PFSK-1 (cell line): ENCODE data around the gene EOLA1.

Experiments used
- FOXP2 ChIP-seq: optimal IDR thresholded peaks from 2 replicates; pipeline ENCODE3; 2011; ENCODE audit warnings: borderline replicate concordance, control low read depth, inconsistent platforms; ENCODE audit not compliant: insufficient read depth; ENCODE audit errors: extremely low read length, extremely low read depth
- POLR2AphosphoS5 ChIP-seq: IDR thresholded peaks from 2 replicates; pipeline ENCODE4 v1.6.1; 2012; ENCODE audit warnings: low read depth, mild to moderate bottlenecking, control low read depth, low read length, moderate library complexity
- SIN3A ChIP-seq: IDR thresholded peaks from 2 replicates; pipeline ENCODE4 v1.6.1; 2012; ENCODE audit warnings: mild to moderate bottlenecking, low read length, moderate library complexity, borderline replicate concordance; ENCODE audit not compliant: insufficient read depth
- TAF1 ChIP-seq: IDR thresholded peaks from 2 replicates; pipeline ENCODE4 v1.6.1; 2012; ENCODE audit warnings: low read length, control low read depth, borderline replicate concordance; ENCODE audit not compliant: insufficient read depth
- TF ChIP-seq, protein P1 (sequence below), 2 experiments: IDR thresholded peaks; 2 replicates each; pipeline versions ENCODE4 v1.6.1 to v1.8.0; 2011 to 2012; ENCODE audit warnings: low read depth in 2 of 2, low read length in 2 of 2, control low read depth in 1 of 2, inconsistent platforms in 1 of 2, mild to moderate bottlenecking in 1 of 2, moderate library complexity in 1 of 2; ENCODE audit not compliant: insufficient read depth in 1 of 2

The EOLA1 gene

DNA sequence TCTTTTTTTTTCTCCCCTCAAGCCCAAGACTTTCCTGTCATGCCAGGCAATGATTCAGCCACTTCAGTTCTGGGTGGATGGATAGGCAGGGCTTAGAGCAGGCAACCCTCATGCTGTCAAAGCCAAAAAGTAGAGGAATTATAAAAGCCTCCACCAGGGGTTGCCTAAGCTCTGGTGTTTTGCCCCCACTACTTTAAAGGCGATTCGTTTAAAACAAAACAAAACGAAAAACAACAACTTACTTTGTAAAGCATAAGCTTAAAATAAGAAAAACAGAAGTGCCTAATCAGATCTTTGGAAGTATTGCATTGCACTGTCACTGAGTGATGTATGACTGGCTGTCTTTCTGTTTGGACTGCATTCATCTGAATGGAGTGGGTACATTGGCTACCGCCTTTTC, 30.4 kb upstream of the EOLA1 start:
- TF ChIP-seq, protein P1, sequence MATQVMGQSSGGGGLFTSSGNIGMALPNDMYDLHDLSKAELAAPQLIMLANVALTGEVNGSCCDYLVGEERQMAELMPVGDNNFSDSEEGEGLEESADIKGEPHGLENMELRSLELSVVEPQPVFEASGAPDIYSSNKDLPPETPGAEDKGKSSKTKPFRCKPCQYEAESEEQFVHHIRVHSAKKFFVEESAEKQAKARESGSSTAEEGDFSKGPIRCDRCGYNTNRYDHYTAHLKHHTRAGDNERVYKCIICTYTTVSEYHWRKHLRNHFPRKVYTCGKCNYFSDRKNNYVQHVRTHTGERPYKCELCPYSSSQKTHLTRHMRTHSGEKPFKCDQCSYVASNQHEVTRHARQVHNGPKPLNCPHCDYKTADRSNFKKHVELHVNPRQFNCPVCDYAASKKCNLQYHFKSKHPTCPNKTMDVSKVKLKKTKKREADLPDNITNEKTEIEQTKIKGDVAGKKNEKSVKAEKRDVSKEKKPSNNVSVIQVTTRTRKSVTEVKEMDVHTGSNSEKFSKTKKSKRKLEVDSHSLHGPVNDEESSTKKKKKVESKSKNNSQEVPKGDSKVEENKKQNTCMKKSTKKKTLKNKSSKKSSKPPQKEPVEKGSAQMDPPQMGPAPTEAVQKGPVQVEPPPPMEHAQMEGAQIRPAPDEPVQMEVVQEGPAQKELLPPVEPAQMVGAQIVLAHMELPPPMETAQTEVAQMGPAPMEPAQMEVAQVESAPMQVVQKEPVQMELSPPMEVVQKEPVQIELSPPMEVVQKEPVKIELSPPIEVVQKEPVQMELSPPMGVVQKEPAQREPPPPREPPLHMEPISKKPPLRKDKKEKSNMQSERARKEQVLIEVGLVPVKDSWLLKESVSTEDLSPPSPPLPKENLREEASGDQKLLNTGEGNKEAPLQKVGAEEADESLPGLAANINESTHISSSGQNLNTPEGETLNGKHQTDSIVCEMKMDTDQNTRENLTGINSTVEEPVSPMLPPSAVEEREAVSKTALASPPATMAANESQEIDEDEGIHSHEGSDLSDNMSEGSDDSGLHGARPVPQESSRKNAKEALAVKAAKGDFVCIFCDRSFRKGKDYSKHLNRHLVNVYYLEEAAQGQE (IDR thresholded peaks at IDR 0.05; ENCODE audit: insufficient read depth in 1 of 2, low read depth in 2 of 2, low read length in 2 of 2), result no peak
- TF ChIP-seq FOXP2, result no peak
- TF ChIP-seq SIN3A, result no peak
- no peak for TF ChIP-seq TAF1
- TF ChIP-seq POLR2AphosphoS5, result no peak

DNA sequence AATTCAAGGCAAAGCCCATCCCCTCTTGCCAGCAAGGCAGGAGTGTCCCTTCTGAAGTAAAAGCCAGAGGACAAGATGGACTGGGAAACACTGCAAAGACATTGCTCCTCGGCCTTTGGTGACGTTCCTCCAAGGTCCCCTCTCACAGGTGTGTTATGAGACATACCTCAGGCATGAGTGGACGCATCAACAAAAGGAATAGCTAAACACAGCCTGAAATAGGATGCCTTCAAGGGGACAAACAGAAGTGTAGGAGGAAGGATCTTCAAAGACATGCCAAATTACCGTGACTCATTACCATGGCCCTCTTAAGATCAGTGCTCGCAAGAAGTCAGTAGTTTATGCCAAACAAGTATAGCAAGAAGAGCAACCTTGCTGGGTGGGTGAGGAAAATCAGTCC, 29.7 kb upstream of the EOLA1 start:
- TF ChIP-seq SIN3A (no peak), TAF1 (no peak), POLR2AphosphoS5 (no peak), FOXP2 (no peak)
- TF ChIP-seq, protein P1 (IDR thresholded peaks at IDR 0.05; ENCODE audit: insufficient read depth in 1 of 2, low read depth in 2 of 2, low read length in 2 of 2), result no peak

DNA sequence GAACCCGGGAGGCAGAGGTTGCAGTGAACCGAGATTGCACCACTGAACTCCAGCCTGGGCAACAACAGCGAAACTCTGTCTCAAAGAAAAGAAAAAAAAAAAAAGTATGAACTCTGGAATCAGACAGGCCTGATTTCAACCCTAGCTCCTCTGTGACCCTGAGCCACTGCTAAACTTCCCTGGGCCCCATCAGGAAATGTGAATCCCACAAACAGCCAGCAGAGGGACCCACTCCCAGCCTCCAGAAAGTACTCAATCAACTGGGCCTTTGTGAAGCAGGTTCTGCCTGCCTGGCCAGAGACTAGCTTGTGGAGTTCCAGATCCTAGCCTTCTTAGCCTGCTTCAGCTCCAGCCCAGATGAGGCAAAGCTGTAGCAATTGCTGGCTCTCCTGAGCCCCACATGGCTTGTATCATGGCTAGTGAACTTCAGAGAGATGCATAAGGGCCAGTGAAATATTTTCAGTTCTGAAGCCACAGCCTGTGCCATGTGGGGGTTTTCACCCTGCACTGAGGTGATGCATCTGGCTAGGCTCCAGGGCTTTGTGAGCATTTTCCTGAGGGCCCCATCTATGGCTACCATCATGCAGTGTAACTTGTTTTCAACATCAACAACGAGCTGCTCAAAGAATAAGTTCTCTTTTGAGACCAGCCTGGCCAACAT, 28.5 kb upstream of the EOLA1 start:
- no peak for TF ChIP-seq SIN3A
- no peak for TF ChIP-seq FOXP2
- TF ChIP-seq, protein P1 (IDR thresholded peaks at IDR 0.05; ENCODE audit: insufficient read depth in 1 of 2, low read depth in 2 of 2, low read length in 2 of 2), result no peak
- TF ChIP-seq POLR2AphosphoS5, result no peak
- no peak for TF ChIP-seq TAF1

DNA sequence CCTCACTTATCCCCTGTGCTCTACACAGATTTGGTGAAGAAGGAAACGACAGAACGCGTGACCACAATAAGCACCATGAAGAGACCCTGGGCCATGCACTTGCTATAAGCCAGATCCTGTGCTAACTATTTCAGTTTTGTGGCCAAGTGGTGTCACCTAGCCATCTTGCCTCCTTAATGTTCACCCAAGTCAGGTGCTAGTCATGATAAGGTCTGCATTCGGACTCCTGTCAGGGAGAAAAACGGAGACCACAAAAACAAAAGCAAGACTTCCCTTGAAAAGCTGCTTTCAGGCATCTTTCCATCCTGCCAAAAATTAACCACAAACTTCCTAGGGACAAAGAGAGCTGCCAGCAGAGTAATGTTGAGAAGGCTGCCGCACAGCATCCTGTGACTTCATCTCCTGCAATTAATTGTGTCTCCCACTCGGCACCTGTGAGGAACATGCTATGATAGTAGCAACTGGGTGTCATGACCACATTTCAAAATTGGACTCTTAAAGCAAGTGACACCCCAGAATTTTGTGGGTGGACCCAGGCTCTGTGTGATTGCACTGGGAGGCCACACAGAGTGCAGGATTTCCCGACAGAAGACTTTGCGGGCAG, 26.9 kb upstream of the EOLA1 start:
- TF ChIP-seq, protein P1 (IDR thresholded peaks at IDR 0.05; ENCODE audit: insufficient read depth in 1 of 2, low read depth in 2 of 2, low read length in 2 of 2), result no peak
- TF ChIP-seq POLR2AphosphoS5 (no peak), TAF1 (no peak), SIN3A (no peak), FOXP2 (no peak)
